Measurements from ENCODE around the gene SLC45A2.

DNA sequence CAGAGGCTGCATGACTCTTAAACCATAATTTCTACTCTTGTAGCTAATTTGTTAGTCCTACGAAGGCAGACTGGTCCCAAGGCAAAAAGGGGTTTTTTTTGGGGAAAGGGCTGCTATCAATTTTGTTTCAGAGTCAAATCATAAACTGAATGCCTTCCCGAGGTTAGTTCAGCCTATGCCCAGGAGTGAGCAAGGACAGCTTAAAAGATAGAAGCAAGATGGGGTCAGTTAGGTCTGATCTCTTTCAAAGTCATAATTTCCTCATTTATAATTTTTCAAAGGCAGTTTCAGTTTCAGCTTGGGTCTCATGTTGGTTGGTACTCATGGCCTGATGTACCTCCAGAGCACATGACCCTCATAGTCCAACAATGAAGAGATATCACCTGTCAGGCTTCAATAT lies 56.2 kb downstream of the SLC45A2 start:
- TF ChIP-seq, protein P1, sequence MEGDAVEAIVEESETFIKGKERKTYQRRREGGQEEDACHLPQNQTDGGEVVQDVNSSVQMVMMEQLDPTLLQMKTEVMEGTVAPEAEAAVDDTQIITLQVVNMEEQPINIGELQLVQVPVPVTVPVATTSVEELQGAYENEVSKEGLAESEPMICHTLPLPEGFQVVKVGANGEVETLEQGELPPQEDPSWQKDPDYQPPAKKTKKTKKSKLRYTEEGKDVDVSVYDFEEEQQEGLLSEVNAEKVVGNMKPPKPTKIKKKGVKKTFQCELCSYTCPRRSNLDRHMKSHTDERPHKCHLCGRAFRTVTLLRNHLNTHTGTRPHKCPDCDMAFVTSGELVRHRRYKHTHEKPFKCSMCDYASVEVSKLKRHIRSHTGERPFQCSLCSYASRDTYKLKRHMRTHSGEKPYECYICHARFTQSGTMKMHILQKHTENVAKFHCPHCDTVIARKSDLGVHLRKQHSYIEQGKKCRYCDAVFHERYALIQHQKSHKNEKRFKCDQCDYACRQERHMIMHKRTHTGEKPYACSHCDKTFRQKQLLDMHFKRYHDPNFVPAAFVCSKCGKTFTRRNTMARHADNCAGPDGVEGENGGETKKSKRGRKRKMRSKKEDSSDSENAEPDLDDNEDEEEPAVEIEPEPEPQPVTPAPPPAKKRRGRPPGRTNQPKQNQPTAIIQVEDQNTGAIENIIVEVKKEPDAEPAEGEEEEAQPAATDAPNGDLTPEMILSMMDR (conservative IDR thresholded peaks at IDR 0.05; ENCODE audit: low read depth, low read length), result no peak
- no peak for TF ChIP-seq EZH2 (IDR thresholded peaks at IDR 0.05; ENCODE audit: borderline replicate concordance, low read depth, low read length, poor library complexity, severe bottlenecking)

Measured in A673 (cell line).